Embryonic facial prominence (tissue), 1 donor: ENCODE measurements around the gene EXOC6B.
"Not testable (repeated sequence)": the region's sequence is repeated elsewhere in the genome, so short reads cannot be mapped to it uniquely, and the experiment has no call there.

Experiments used
- DNase-seq: peaks from one replicate; pipeline ENCODE4 v3.0.0-alpha.2; 2016; ENCODE audit errors: extremely low spot score

EXOC6B gene

GRCh38 chr2:72681016-72681995, 144.5 kb downstream of the EXOC6B start:
- DNase-seq: no peak

- DNase-seq: no peak
These were observed 147.8 kb downstream of the EXOC6B start for GRCh38 chr2:72678024-72678423.

GRCh38 chr2:72676341-72677025, 149.3 kb downstream of the EXOC6B start:
- DNase-seq: no peak

GRCh38 chr2:72674982-72675915, 150.6 kb downstream of the EXOC6B start:
- DNase-seq: no peak

GRCh38 chr2:72673279-72673678, 152.6 kb downstream of the EXOC6B start:
- no peak for DNase-seq

GRCh38 chr2:72669121-72669520, 156.7 kb downstream of the EXOC6B start:
- no peak for DNase-seq

- no peak for DNase-seq
These were observed 157.2 kb downstream of the EXOC6B start for GRCh38 chr2:72668647-72669046.

- DNase-seq: no peak
These were observed 160.4 kb downstream of the EXOC6B start for GRCh38 chr2:72665448-72665847.

GRCh38 chr2:72661985-72662384, 163.8 kb downstream of the EXOC6B start:
- DNase-seq: no peak

GRCh38 chr2:72649810-72650209, 176.0 kb downstream of the EXOC6B start:
- DNase-seq: no peak

- not testable (repeated sequence) for DNase-seq
These were observed 184.6 kb downstream of the EXOC6B start for GRCh38 chr2:72641221-72641620.

- no peak for DNase-seq
These were observed 187.1 kb downstream of the EXOC6B start for GRCh38 chr2:72638600-72639211.

- no peak for DNase-seq
These were observed 189.6 kb downstream of the EXOC6B start for GRCh38 chr2:72636210-72636609.

GRCh38 chr2:72630767-72631166, 195.1 kb downstream of the EXOC6B start:
- DNase-seq: no peak

- no peak for DNase-seq
These were observed 196.8 kb downstream of the EXOC6B start for GRCh38 chr2:72629062-72629461.

GRCh38 chr2:72627083-72627482, 198.8 kb downstream of the EXOC6B start:
- DNase-seq: no peak

GRCh38 chr2:72625366-72625765, 200.5 kb downstream of the EXOC6B start:
- DNase-seq: no peak

GRCh38 chr2:72623481-72623880, 202.4 kb downstream of the EXOC6B start:
- no peak for DNase-seq

GRCh38 chr2:72619626-72620025, 206.2 kb downstream of the EXOC6B start:
- DNase-seq: no peak

- DNase-seq: no peak
These were observed 211.9 kb downstream of the EXOC6B start for GRCh38 chr2:72613931-72614330.

GRCh38 chr2:72612614-72613160, 213.1 kb downstream of the EXOC6B start:
- DNase-seq: no peak
